Natural killer cell (primary cell): ENCODE results near the gene PXDN. TPM values are rescaled to one million over a fixed set of nuclear protein-coding genes. Genes with fewer than 3 reads are reported as not detected.

Experiments
- ATAC-seq, 3 donors: fragments of 150-1000 bp in 2 of 3; fragments of 200-7000 bp in 1 of 3; cut with Tn5 transposase; 1 replicate in 1 of 3; 2 replicates in 2 of 3; pipeline ENCODE4 v1.10.0; 2021; ENCODE audit warnings: mild to moderate bottlenecking in 2 of 3, moderate library complexity in 2 of 3
- DNase-seq, 2 donors: peaks; one replicate each; pipeline versions ENCODE4 v3.0.0 to v3.0.0-alpha.2; 2013 to 2021; ENCODE audit warnings: mixed read lengths in 1 of 2
- H3K27ac ChIP-seq: one replicate; pipeline ENCODE4 v1.5.1; 2013; ENCODE audit warnings: mild to moderate bottlenecking, low read length
- H3K27me3 ChIP-seq: one replicate; pipeline ENCODE4 v1.6.1; 2013; ENCODE audit warnings: low read length; ENCODE audit not compliant: control insufficient read depth, insufficient read depth
- H3K36me3 ChIP-seq: one replicate; pipeline ENCODE4 v1.6.1; 2013; ENCODE audit warnings: low read length; ENCODE audit not compliant: control insufficient read depth, insufficient read depth
- H3K4me1 ChIP-seq: one replicate; pipeline ENCODE4 v1.6.1; 2013; ENCODE audit warnings: low read length; ENCODE audit not compliant: control insufficient read depth, insufficient read depth
- H3K4me3 ChIP-seq: one replicate; pipeline ENCODE4 v1.5.1; 2013; ENCODE audit warnings: low read length
- H3K9me3 ChIP-seq: one replicate; pipeline ENCODE4 v1.6.1; 2013; ENCODE audit warnings: low read length; ENCODE audit not compliant: control insufficient read depth, insufficient read depth
- H3K27ac Mint-ChIP-seq, 2 donors: one replicate each; pipeline ENCODE4 v1.8.0; 2022; ENCODE audit warnings: mild to moderate bottlenecking in 2 of 2, mixed read lengths in 2 of 2, moderate library complexity in 1 of 2
- H3K27me3 Mint-ChIP-seq, 2 donors: one replicate each; pipeline ENCODE4 v1.8.0; 2022; ENCODE audit warnings: low read depth in 2 of 2, mixed read lengths in 2 of 2
- H3K36me3 Mint-ChIP-seq: one replicate; pipeline ENCODE4 v1.8.0; 2022; ENCODE audit warnings: mixed read lengths
- H3K4me1 Mint-ChIP-seq, 2 donors: one replicate each; pipeline ENCODE4 v1.8.0; 2022; ENCODE audit warnings: mixed read lengths in 2 of 2
- H3K4me3 Mint-ChIP-seq: one replicate; pipeline ENCODE4 v1.8.0; 2022; ENCODE audit warnings: mild to moderate bottlenecking, moderate library complexity, mixed read lengths
- H3K9me3 Mint-ChIP-seq, 2 donors: one replicate each; pipeline ENCODE4 v1.8.0; 2022; ENCODE audit warnings: mixed read lengths in 2 of 2
- CTCF ChIP-seq: fragments of 200-600 bp; IDR thresholded peaks from one replicate; pipeline ENCODE4 v1.8.0; 2022; ENCODE audit warnings: antibody characterized with exemption
- WGBS: methylation state at CpG from one replicate; pipeline ENCODE4 v1.1.7; 2013; ENCODE audit warnings: missing lambda C conversion rate; ENCODE audit not compliant: insufficient coverage; 5-methylcytosine and 5-hydroxymethylcytosine counted together
- intact Hi-C: fragments of 100-400 bp; cut with micrococcal nuclease; formaldehyde crosslinking; loops from one replicate; pipeline ENCODE4 v1.14.2; 2022
- total RNA-seq, 4 donors: library from RNA; stranded (reverse); fragments of 120-200 nt in 1 of 4; gene quantifications; one replicate each; pipeline versions ENCODE4 v1.2.3 to v1.2.4, GENCODE V29; 2013 to 2022

The PXDN gene
- total RNA-seq, 3 donors from 2014 or later (not counting 1 experiment from before 2014, with no cell fraction given), result 2.1 to 3.7 (median 2.5) TPM

GRCh38 chr2:1778566-1778965, 34.3 kb upstream of the PXDN start:
- no peaks in the 10 kb centered on the region for H3K9me3 ChIP-seq
- DNase-seq (no peak), ATAC-seq (no peak)
- H3K27ac ChIP-seq, result no peak overlapping the region
- no peaks in the 10 kb centered on the region for H3K36me3 ChIP-seq
- Mint-ChIP-seq H3K36me3 (no peaks in the 10 kb centered on the region), H3K27me3 (peaks cover 0 to 25% of the 10 kb centered on the region in 2 donors), H3K27ac (no peak overlapping the region), H3K9me3 (no peaks in the 10 kb centered on the region), H3K4me1 (peaks cover 6 to 11% of the 10 kb centered on the region in 2 donors), H3K4me3 (no peak overlapping the region)
- H3K4me3 ChIP-seq, result no peak overlapping the region
- TF ChIP-seq CTCF, result no peak
- H3K4me1 ChIP-seq, result no peaks in the 10 kb centered on the region
- WGBS, result 45% methylated on average over 4 of the region's 4 CpGs
- intact Hi-C loops, result no loop called here
- H3K27me3 ChIP-seq, result no peaks in the 10 kb centered on the region

GRCh38 chr2:1777781-1778180, 33.5 kb upstream of the PXDN start:
- no peaks in the 10 kb centered on the region for H3K36me3 Mint-ChIP-seq
- intact Hi-C loops, result no loop called here
- Histone ChIP-seq H3K4me3 (no peak overlapping the region), H3K4me1 (no peaks in the 10 kb centered on the region), H3K36me3 (no peaks in the 10 kb centered on the region), H3K9me3 (no peaks in the 10 kb centered on the region), H3K27me3 (no peaks in the 10 kb centered on the region), H3K27ac (no peak overlapping the region)
- TF ChIP-seq CTCF, result no peak
- no peak overlapping the region for H3K4me3 Mint-ChIP-seq
- DNase-seq (no peak), ATAC-seq (no peak)
- WGBS, result 77% methylated on average over 5 of the region's 5 CpGs
- peaks cover 6 to 11% of the 10 kb centered on the region in 2 donors for H3K4me1 Mint-ChIP-seq
- H3K9me3 Mint-ChIP-seq, result no peaks in the 10 kb centered on the region
- H3K27me3 Mint-ChIP-seq, result peaks cover 0 to 25% of the 10 kb centered on the region in 2 donors
- no peak overlapping the region for H3K27ac Mint-ChIP-seq

- WGBS, result 90% methylated on average over 2 of the region's 2 CpGs
- Histone ChIP-seq H3K27ac (no peak overlapping the region), H3K9me3 (no peaks in the 10 kb centered on the region), H3K4me3 (no peak overlapping the region), H3K36me3 (no peaks in the 10 kb centered on the region), H3K27me3 (no peaks in the 10 kb centered on the region), H3K4me1 (no peaks in the 10 kb centered on the region)
- Mint-ChIP-seq H3K9me3 (no peaks in the 10 kb centered on the region), H3K27me3 (peaks cover 0 to 18% of the 10 kb centered on the region in 2 donors), H3K36me3 (no peaks in the 10 kb centered on the region), H3K4me3 (no peak overlapping the region), H3K4me1 (peaks cover 0 to 9% of the 10 kb centered on the region in 2 donors), H3K27ac (no peak overlapping the region)
- intact Hi-C loops, result no loop called here
- ATAC-seq (no peak), DNase-seq (no peak)
- no peak for TF ChIP-seq CTCF
Measured at GRCh38 chr2:1777156-1777555, 32.8 kb upstream of the PXDN start.

- ATAC-seq (no peak), DNase-seq (no peak)
- WGBS, result 89% methylated on average over 7 of the region's 7 CpGs
- no peak overlapping the region for H3K27ac Mint-ChIP-seq
- Histone ChIP-seq H3K4me3 (no peak overlapping the region), H3K9me3 (no peaks in the 10 kb centered on the region), H3K27ac (no peak overlapping the region), H3K36me3 (no peaks in the 10 kb centered on the region), H3K27me3 (no peaks in the 10 kb centered on the region), H3K4me1 (no peaks in the 10 kb centered on the region)
- H3K4me1 Mint-ChIP-seq, result no peaks in the 10 kb centered on the region
- intact Hi-C loops, result no loop called here
- H3K4me3 Mint-ChIP-seq, result no peak overlapping the region
- no peak for TF ChIP-seq CTCF
- no peaks in the 10 kb centered on the region for H3K9me3 Mint-ChIP-seq
- H3K36me3 Mint-ChIP-seq, result no peaks in the 10 kb centered on the region
- peaks cover 0 to 12% of the 10 kb centered on the region in 2 donors for H3K27me3 Mint-ChIP-seq
Measured at GRCh38 chr2:1775511-1776035, 31.3 kb upstream of the PXDN start.
